HCT116 (cell line): ENCODE results near the gene CADPS2. TPM values are rescaled to one million over a fixed set of nuclear protein-coding genes. Genes with fewer than 3 reads are reported as not detected.

Experiments
- ATAC-seq: fragments of 200-7000 bp; cut with Tn5 transposase; 2 replicates; pipeline ENCODE4 v1.9.1; 2020; ENCODE audit warnings: mild to moderate bottlenecking, moderate library complexity
- BruUV-seq: library from RNA; stranded (reverse); fragments of 400-500 nt; replicated peaks from 2 replicates; lab custom pipeline; 2021; lab: Mats Ljungman, UMichigan
- CTCF ChIA-PET: fragments of 300-600 bp; sonication (Branson Sonifier 250); formaldehyde crosslinking; loops from one replicate; lab custom pipeline; 2021; ENCODE audit warnings: antibody characterized with exemption; lab: Charles Lee
- POLR2A ChIA-PET: fragments of 300-600, 350-600 bp; sonication (Branson Sonifier 250); formaldehyde crosslinking; loops from one replicate; lab custom pipeline; 2021; ENCODE audit warnings: antibody characterized with exemption; lab: Charles Lee
- RAD21 ChIA-PET, 2 experiments: fragments of 300-600 bp; sonication (Branson Sonifier 250); formaldehyde crosslinking; loops; one replicate each; lab custom pipeline; 2023; ENCODE audit warnings: low total read pairs in 2 of 2; ENCODE audit not compliant: uncharacterized antibody in 2 of 2, unreplicated experiment in 2 of 2, low non-redundant PET in 1 of 2; lab: Charles Lee
- DNase-seq: peaks from one replicate; pipeline ENCODE4 v3.0.0-alpha.2; 2010; ENCODE audit warnings: low read depth, low spot score
- H2AFZ ChIP-seq: fragments of 200-600 bp; shearing (Covaris generic), sonication (generic); 2 replicates; pipeline ENCODE4 v1.6.1; 2017; ENCODE audit warnings: low read depth, mixed run types, mixed read lengths, antibody characterized with exemption, low read length; ENCODE audit not compliant: poor library complexity, severe bottlenecking
- H3K27ac ChIP-seq: 2 replicates; pipeline ENCODE4 v1.5.1; 2012; ENCODE audit warnings: low read depth, low read length
- H3K27me3 ChIP-seq: fragments of 200-600 bp; sonication (generic); 2 replicates; pipeline ENCODE4 v1.6.1; 2016; ENCODE audit warnings: mixed run types, low read length, mixed read lengths; ENCODE audit not compliant: insufficient read depth
- H3K36me3 ChIP-seq, 2 experiments: fragments of 200-500 bp in 1 of 2; fragments of 200-600 bp in 1 of 2; sonication (Bioruptor generic) in 1 of 2; sonication (generic) in 1 of 2; 2 replicates each; pipeline versions ENCODE4 v1.5.1 to v1.6.1; 2014 to 2016; ENCODE audit warnings: low read length in 2 of 2, inconsistent platforms in 1 of 2, mixed read lengths in 1 of 2, mixed run types in 1 of 2; ENCODE audit not compliant: insufficient read depth in 2 of 2, control insufficient read depth in 1 of 2
- H3K4me1 ChIP-seq, 2 experiments: fragments of 200-600 bp in 1 of 2; sonication (generic) in 1 of 2; 2 replicates each; pipeline versions ENCODE4 v1.5.1 to v1.6.1; 2012 to 2017; ENCODE audit warnings: low read length in 2 of 2, inconsistent platforms in 1 of 2, mild to moderate bottlenecking in 1 of 2, mixed read lengths in 1 of 2, mixed run types in 1 of 2, moderate library complexity in 1 of 2; ENCODE audit not compliant: insufficient read depth in 2 of 2, control insufficient read depth in 1 of 2
- H3K4me2 ChIP-seq: fragments of 200-600 bp; sonication (generic); 2 replicates; pipeline ENCODE4 v1.6.1; 2017; ENCODE audit warnings: mixed run types, low read length, mixed read lengths
- H3K4me3 ChIP-seq, 2 experiments: fragments of 200-600 bp in 1 of 2; sonication (generic) in 1 of 2; replicated peaks in 1 of 2; 2 replicates each; pipeline ENCODE4 v1.5.1; 2011 to 2016; ENCODE audit warnings: low read length in 2 of 2, control low read depth in 1 of 2, low read depth in 1 of 2, mild to moderate bottlenecking in 1 of 2, mixed read lengths in 1 of 2, mixed run types in 1 of 2
- H3K79me2 ChIP-seq: fragments of 200-600 bp; sonication (generic); 2 replicates; pipeline ENCODE4 v1.6.1; 2017; ENCODE audit warnings: mild to moderate bottlenecking, mixed run types, low read length, moderate library complexity, mixed read lengths; ENCODE audit not compliant: insufficient read depth
- H3K9ac ChIP-seq: fragments of 200-600 bp; sonication (generic); 2 replicates; pipeline ENCODE4 v1.6.1; 2016; ENCODE audit warnings: low read length, mixed read lengths
- H3K9me2 ChIP-seq: fragments of 200-600 bp; sonication (generic), shearing (Covaris generic); 2 replicates; pipeline ENCODE4 v1.6.1; 2017; ENCODE audit warnings: mixed run types, mild to moderate bottlenecking, moderate library complexity; ENCODE audit not compliant: insufficient read depth
- H3K9me3 ChIP-seq, 2 experiments: fragments of 200-500 bp in 1 of 2; fragments of 200-600 bp in 1 of 2; sonication (Bioruptor generic) in 1 of 2; sonication (generic) in 1 of 2; 2 replicates each; pipeline ENCODE4 v1.6.1; 2014 to 2017; ENCODE audit warnings: low read length in 2 of 2, mixed read lengths in 2 of 2, inconsistent platforms in 1 of 2, low read depth in 1 of 2, mild to moderate bottlenecking in 1 of 2, mixed run types in 1 of 2, moderate library complexity in 1 of 2; ENCODE audit not compliant: control insufficient read depth in 1 of 2, insufficient read depth in 1 of 2
- H4K20me1 ChIP-seq: fragments of 200-600 bp; sonication (generic), shearing (Covaris generic); 2 replicates; pipeline ENCODE4 v1.6.1; 2017; ENCODE audit warnings: mixed run types, mild to moderate bottlenecking, moderate library complexity; ENCODE audit not compliant: insufficient read depth
- CBX3 ChIP-seq: IDR thresholded peaks from 2 replicates; pipeline ENCODE4 v1.6.1; 2012; ENCODE audit warnings: low read depth
- CEBPB ChIP-seq: IDR thresholded peaks from 2 replicates; pipeline ENCODE4 v1.6.1; 2012; ENCODE audit warnings: low read depth
- EGR1 ChIP-seq: IDR thresholded peaks from 2 replicates; pipeline ENCODE4 v1.6.1; 2012; ENCODE audit warnings: low read depth
- ELF1 ChIP-seq: IDR thresholded peaks from 2 replicates; pipeline ENCODE4 v1.6.1; 2012; ENCODE audit warnings: low read depth, borderline replicate concordance
- EZH2 ChIP-seq: fragments of 200-600 bp; sonication (generic); IDR thresholded peaks from 2 replicates; pipeline ENCODE4 v1.6.1; 2017; ENCODE audit warnings: antibody characterized with exemption, mixed run types
- EZH2phosphoT487 ChIP-seq: fragments of 200-600 bp; IDR thresholded peaks from 2 replicates; pipeline ENCODE4 v1.6.1; 2018; ENCODE audit warnings: antibody characterized with exemption, borderline replicate concordance
- FOSL1 ChIP-seq: IDR thresholded peaks from 2 replicates; pipeline ENCODE4 v1.6.1; 2012; ENCODE audit warnings: low read depth
- JUND ChIP-seq: IDR thresholded peaks from 2 replicates; pipeline ENCODE4 v1.6.1; 2012
- POLR2AphosphoS5 ChIP-seq: IDR thresholded peaks from 2 replicates; pipeline ENCODE4 v1.6.1; 2011; ENCODE audit warnings: mild to moderate bottlenecking, low read depth, low read length, moderate library complexity
- RAD21 ChIP-seq: IDR thresholded peaks from 2 replicates; pipeline ENCODE4 v1.6.1; 2012; ENCODE audit warnings: low read depth, mild to moderate bottlenecking
- SIN3A ChIP-seq: IDR thresholded peaks from 2 replicates; pipeline ENCODE4 v1.6.1; 2012; ENCODE audit warnings: low read depth
- SRF ChIP-seq: IDR thresholded peaks from 2 replicates; pipeline ENCODE4 v1.6.1; 2012; ENCODE audit warnings: low read depth
- ZFX ChIP-seq: fragments of 450-650 bp; IDR thresholded peaks from 2 replicates; pipeline ENCODE4 v1.6.1; 2017
- intact Hi-C: fragments of 100-400 bp; cut with micrococcal nuclease; formaldehyde crosslinking; loops from 2 replicates; pipeline ENCODE4 v1.10.0; 2022
- total RNA-seq: library from RNA; stranded (reverse); gene quantifications from one replicate; pipeline ENCODE4 v1.2.1, GENCODE V29; 2021; ENCODE audit not compliant: unreplicated experiment
- TF ChIP-seq, protein P1 (sequence below): IDR thresholded peaks from 2 replicates; pipeline ENCODE4 v1.6.1; 2012; ENCODE audit warnings: low read depth
- TF ChIP-seq, protein P2 (sequence below): IDR thresholded peaks from 2 replicates; pipeline ENCODE4 v1.6.1; 2011; ENCODE audit warnings: mild to moderate bottlenecking, low read length, moderate library complexity; ENCODE audit not compliant: insufficient replicate concordance; ENCODE audit errors: extremely low read depth
- TF ChIP-seq, protein P3 (sequence below): IDR thresholded peaks from 2 replicates; pipeline ENCODE4 v1.6.1; 2012

Gene CADPS2
- total RNA-seq, 1 experiment from 2014 or later, result 7.5 TPM

DNA sequence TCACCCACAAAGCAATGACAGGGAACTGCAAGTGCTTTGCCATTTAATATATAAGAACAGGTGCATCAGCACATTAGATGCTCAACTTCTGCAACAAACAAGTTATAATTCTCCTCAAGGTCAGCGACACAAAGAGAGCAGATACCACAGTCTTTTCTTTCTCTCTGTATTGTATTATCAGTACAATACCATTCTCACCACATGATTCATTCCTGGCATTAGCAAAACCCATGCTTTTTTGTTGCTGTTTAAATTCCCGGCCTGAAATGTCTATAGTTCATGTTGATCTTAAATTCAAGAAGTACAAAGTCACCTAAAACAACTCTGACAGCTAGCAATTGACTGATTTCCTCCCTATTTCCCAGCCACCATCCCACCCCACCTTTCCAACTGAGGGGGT is 469.9 kb downstream of the CADPS2 start:
- H3K4me3 ChIP-seq, result no peak overlapping the region
- no peak overlapping the region for H3K27ac ChIP-seq
- TF ChIP-seq CEBPB (no peak), POLR2AphosphoS5 (no peak), ZFX (no peak), FOSL1 (no peak), EGR1 (no peak), SIN3A (no peak), RAD21 (no peak), EZH2phosphoT487 (no peak), SRF (no peak), CBX3 (no peak), JUND (no peak), EZH2 (no peak), ELF1 (no peak)
- TF ChIP-seq, protein P1, sequence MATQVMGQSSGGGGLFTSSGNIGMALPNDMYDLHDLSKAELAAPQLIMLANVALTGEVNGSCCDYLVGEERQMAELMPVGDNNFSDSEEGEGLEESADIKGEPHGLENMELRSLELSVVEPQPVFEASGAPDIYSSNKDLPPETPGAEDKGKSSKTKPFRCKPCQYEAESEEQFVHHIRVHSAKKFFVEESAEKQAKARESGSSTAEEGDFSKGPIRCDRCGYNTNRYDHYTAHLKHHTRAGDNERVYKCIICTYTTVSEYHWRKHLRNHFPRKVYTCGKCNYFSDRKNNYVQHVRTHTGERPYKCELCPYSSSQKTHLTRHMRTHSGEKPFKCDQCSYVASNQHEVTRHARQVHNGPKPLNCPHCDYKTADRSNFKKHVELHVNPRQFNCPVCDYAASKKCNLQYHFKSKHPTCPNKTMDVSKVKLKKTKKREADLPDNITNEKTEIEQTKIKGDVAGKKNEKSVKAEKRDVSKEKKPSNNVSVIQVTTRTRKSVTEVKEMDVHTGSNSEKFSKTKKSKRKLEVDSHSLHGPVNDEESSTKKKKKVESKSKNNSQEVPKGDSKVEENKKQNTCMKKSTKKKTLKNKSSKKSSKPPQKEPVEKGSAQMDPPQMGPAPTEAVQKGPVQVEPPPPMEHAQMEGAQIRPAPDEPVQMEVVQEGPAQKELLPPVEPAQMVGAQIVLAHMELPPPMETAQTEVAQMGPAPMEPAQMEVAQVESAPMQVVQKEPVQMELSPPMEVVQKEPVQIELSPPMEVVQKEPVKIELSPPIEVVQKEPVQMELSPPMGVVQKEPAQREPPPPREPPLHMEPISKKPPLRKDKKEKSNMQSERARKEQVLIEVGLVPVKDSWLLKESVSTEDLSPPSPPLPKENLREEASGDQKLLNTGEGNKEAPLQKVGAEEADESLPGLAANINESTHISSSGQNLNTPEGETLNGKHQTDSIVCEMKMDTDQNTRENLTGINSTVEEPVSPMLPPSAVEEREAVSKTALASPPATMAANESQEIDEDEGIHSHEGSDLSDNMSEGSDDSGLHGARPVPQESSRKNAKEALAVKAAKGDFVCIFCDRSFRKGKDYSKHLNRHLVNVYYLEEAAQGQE, result no peak
- TF ChIP-seq, protein P2, sequence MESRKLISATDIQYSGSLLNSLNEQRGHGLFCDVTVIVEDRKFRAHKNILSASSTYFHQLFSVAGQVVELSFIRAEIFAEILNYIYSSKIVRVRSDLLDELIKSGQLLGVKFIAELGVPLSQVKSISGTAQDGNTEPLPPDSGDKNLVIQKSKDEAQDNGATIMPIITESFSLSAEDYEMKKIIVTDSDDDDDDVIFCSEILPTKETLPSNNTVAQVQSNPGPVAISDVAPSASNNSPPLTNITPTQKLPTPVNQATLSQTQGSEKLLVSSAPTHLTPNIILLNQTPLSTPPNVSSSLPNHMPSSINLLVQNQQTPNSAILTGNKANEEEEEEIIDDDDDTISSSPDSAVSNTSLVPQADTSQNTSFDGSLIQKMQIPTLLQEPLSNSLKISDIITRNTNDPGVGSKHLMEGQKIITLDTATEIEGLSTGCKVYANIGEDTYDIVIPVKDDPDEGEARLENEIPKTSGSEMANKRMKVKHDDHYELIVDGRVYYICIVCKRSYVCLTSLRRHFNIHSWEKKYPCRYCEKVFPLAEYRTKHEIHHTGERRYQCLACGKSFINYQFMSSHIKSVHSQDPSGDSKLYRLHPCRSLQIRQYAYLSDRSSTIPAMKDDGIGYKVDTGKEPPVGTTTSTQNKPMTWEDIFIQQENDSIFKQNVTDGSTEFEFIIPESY, result no peak
- TF ChIP-seq, protein P3, sequence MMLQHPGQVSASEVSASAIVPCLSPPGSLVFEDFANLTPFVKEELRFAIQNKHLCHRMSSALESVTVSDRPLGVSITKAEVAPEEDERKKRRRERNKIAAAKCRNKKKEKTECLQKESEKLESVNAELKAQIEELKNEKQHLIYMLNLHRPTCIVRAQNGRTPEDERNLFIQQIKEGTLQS, result no peak
- no peak for DNase-seq
- H3K9me2 ChIP-seq, result no peaks in the 10 kb centered on the region
- no peaks in the 10 kb centered on the region for H4K20me1 ChIP-seq
- BruUV-seq, result no TSS peak
- RAD21 ChIA-PET, result no interaction called here
- H3K79me2 ChIP-seq, result no peaks in the 10 kb centered on the region
- intact Hi-C loops, result no loop called here
- no peak overlapping the region for H3K9ac ChIP-seq
- H3K4me1 ChIP-seq, result no peaks in the 10 kb centered on the region
- H3K9me3 ChIP-seq, result no peaks in the 10 kb centered on the region
- no peak for ATAC-seq
- POLR2A ChIA-PET, result no interaction called here
- H2AFZ ChIP-seq, result no peak overlapping the region
- no peaks in the 10 kb centered on the region for H3K27me3 ChIP-seq
- CTCF ChIA-PET, result no interaction called here
- no peaks in the 10 kb centered on the region for H3K36me3 ChIP-seq
- H3K4me2 ChIP-seq, result no peak overlapping the region
